A673 (cell line): ENCODE measurements around the gene HOATZ.

Experiments
- CTCF ChIP-seq: fragments of 300-800, 200-600 bp; sonication (generic); conservative IDR thresholded peaks from 2 replicates; pipeline ENCODE4 v1.5.1; 2017; ENCODE audit warnings: low read depth, mild to moderate bottlenecking, antibody characterized with exemption, low read length, moderate library complexity, mixed read lengths
- EZH2 ChIP-seq: fragments of 200-600 bp; sonication (generic); IDR thresholded peaks from 2 replicates; pipeline ENCODE4 v1.6.1; 2017; ENCODE audit warnings: borderline replicate concordance, low read depth, mild to moderate bottlenecking, mixed read lengths, antibody characterized with exemption, low read length; ENCODE audit not compliant: poor library complexity, severe bottlenecking

DNA sequence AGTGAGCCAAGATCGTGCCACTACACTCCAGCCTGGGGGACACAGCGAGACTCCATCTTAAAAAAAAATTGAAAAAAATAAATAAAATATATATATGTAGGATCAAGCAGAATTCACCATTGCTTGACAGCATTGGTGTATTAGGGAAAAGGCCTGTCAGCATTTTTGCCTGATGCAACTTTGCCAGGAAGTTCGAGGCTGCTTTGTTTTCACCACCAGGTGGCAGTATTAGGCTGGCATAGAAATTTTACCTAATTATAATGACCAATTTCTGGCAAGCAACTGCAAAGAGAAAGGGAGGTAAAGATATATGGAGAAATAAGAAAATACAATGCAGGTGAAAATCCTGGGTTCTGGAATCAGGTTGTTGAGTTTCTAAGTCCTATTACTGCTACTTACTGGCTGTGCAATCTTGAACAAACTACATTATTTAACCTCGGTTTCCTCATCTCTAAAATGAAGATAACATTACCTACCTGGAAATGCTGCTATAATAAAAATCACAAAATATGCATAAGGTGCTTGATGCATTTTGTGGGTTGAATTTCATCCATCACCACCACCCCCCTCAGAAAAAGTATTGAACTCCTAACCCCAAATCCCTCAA lies 50.6 kb downstream of the HOATZ start:
- TF ChIP-seq CTCF (peak; percentile 91), EZH2 (no peak)
